Measurements from ENCODE around the gene SLC9A7. TPM values are rescaled to one million over a fixed set of nuclear protein-coding genes. Genes with fewer than 3 reads are reported as not detected.

Gene SLC9A7
- total RNA-seq, 2 donors from 2014 or later: 6.5 to 7.5 TPM

DNA sequence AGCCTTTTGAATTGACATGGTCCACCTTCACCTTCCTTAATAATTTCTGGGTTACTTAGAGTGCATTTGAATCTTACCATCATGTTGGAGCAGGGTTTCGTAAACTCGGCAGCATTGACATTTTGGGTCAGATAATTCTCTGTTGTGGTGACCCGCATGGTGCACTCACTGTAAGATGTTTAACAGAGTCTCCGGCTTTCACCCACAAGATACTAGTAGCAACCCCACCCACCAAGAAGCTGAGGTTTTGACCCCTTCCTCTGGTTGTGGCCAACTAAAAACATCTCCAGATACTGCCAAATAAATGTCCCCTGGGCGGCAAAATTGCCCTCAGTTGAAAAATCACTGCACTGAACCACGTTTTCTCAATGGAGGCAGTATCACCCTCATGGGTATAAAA, 122.7 kb downstream of the SLC9A7 start:
- no peaks in the 10 kb centered on the region for H3K27me3 ChIP-seq
- H3K36me3 ChIP-seq: no peaks in the 10 kb centered on the region
- no peak for TF ChIP-seq CTCF (IDR thresholded peaks at IDR 0.05)
- DNase-seq (ENCODE audit: low spot score): no peak
- no peaks in the 10 kb centered on the region for H3K4me1 ChIP-seq
- H3K27ac ChIP-seq: no peak overlapping the region
- H3K4me3 ChIP-seq: no peak overlapping the region
- H3K9me3 ChIP-seq: no peaks in the 10 kb centered on the region

- no peak overlapping the region for H3K4me3 ChIP-seq
- H3K27ac ChIP-seq: no peak overlapping the region
- no peak for DNase-seq (ENCODE audit: low spot score)
- no peak for TF ChIP-seq CTCF (IDR thresholded peaks at IDR 0.05)
- H3K4me1 ChIP-seq: no peaks in the 10 kb centered on the region
- no peaks in the 10 kb centered on the region for H3K36me3 ChIP-seq
- H3K9me3 ChIP-seq: no peaks in the 10 kb centered on the region
- no peaks in the 10 kb centered on the region for H3K27me3 ChIP-seq
Observed at GRCh38 chrX:46635186-46635585, 123.7 kb downstream of the SLC9A7 start.

GRCh38 chrX:46634577-46634976, 124.3 kb downstream of the SLC9A7 start:
- no peak overlapping the region for H3K27ac ChIP-seq
- H3K36me3 ChIP-seq: no peaks in the 10 kb centered on the region
- H3K27me3 ChIP-seq: no peaks in the 10 kb centered on the region
- H3K9me3 ChIP-seq: no peaks in the 10 kb centered on the region
- no peak for TF ChIP-seq CTCF (IDR thresholded peaks at IDR 0.05)
- no peaks in the 10 kb centered on the region for H3K4me1 ChIP-seq
- no peak overlapping the region for H3K4me3 ChIP-seq
- DNase-seq (ENCODE audit: low spot score): no peak

GRCh38 chrX:46630141-46630540, 128.8 kb downstream of the SLC9A7 start:
- Histone ChIP-seq H3K36me3 (no peaks in the 10 kb centered on the region), H3K9me3 (no peaks in the 10 kb centered on the region), H3K4me1 (peaks cover 0 to 12% of the 10 kb centered on the region in 2 donors), H3K27me3 (no peaks in the 10 kb centered on the region), H3K4me3 (no peak overlapping the region), H3K27ac (peak overlapping the region; percentile 46 to 65)
- TF ChIP-seq CTCF (IDR thresholded peaks at IDR 0.05): no peak
- no peak for DNase-seq (ENCODE audit: low spot score)

GRCh38 chrX:46628460-46629371, 130.2 kb downstream of the SLC9A7 start:
- no peak for TF ChIP-seq CTCF (IDR thresholded peaks at IDR 0.05)
- peak; percentile 82 for DNase-seq (ENCODE audit: low spot score)
- Histone ChIP-seq H3K27me3 (no peaks in the 10 kb centered on the region), H3K9me3 (no peaks in the 10 kb centered on the region), H3K4me1 (peaks cover 0 to 12% of the 10 kb centered on the region in 2 donors), H3K4me3 (no peak overlapping the region), H3K27ac (peak overlapping the region; percentile 46 to 65), H3K36me3 (no peaks in the 10 kb centered on the region)
